Measurements from ENCODE around the gene GRIP2. TPM values are rescaled to one million over a fixed set of nuclear protein-coding genes. Genes with fewer than 3 reads are reported as not detected.

Gene GRIP2
- total RNA-seq, 1 donor from 2014 or later = not detected

DNA sequence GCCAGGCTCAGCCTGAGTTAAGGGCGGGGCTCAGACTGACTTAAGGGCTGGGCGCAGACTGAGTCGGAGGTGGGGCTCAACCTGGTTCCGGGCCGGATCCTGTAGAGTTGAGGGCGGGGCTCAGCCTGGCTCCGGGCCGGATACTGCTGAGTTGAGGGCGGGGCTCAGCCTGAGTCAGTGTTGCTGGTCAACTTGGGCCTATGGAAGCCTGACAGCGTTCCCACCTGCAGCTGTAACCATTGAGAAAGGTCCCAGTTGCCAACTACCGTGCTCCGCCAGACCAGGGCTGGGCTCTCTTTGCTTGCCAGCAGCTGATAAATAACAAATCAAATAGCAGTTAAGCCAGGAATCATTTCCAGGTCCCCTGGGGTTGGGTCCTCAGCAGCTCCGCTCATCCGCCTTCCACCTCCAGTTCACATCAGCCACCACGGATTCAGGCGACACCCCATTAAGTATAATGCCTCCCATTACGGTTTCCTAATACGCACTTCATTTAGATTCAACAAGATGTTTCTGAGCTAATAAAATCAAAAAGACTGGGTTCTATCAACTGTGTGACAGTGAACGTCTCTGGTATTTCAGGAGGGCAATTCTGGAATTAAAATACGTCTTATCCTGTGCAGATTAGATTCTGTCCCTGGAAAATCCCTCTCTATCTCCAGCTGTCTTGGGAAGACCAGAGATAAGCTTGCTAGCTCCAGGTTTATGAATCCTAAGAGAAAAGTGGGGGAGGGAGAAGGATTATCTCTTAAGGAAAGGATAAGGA is 7.3 kb downstream of the GRIP2 start:
- Mint-ChIP-seq H3K27ac (no peak overlapping the region), H3K27me3 (ENCODE audit: low read depth) (peaks cover 2% of the 10 kb centered on the region), H3K36me3 (ENCODE audit: low read depth) (no peaks in the 10 kb centered on the region), H3K9me3 (no peaks in the 10 kb centered on the region), H3K4me1 (ENCODE audit: low read depth) (peaks cover 1% of the 10 kb centered on the region), H3K4me3 (ENCODE audit: low read depth) (no peak overlapping the region)
- intact Hi-C loops (cut with micrococcal nuclease) = no loop called here
- DNase-seq (ENCODE audit: low spot score) = no peak

DNA sequence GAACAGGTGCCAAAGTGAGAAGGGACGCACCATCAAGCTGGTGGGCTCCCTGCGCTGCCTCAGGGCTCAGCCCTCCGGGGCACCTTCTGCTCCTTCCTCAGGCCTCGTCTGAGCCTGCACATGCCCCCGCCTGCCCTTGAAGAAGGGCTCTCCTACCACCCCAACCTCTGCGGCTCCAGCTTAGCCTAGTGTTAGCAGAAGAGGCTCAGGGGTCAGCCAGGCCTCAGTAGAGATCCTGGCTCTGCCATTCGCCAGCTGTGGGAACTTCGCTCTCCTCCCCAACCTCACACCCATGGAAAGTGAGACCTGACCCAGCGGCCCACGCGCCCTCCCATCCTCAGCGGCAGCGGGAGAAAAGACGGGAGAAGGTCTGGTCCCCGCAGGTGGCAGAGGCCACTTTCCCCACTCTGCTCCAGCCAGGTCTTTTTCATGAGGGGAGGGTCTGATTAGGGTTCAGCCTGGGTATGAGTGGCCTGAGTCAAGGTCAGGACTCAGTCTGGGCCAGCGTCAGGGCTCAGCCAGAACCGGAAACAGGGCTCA is 8.2 kb downstream of the GRIP2 start:
- Mint-ChIP-seq H3K4me1 (ENCODE audit: low read depth) (peaks cover 2% of the 10 kb centered on the region), H3K27ac (no peak overlapping the region), H3K27me3 (ENCODE audit: low read depth) (peaks cover 2% of the 10 kb centered on the region), H3K9me3 (no peaks in the 10 kb centered on the region), H3K4me3 (ENCODE audit: low read depth) (no peak overlapping the region), H3K36me3 (ENCODE audit: low read depth) (no peaks in the 10 kb centered on the region)
- intact Hi-C loops (cut with micrococcal nuclease) = no loop called here
- DNase-seq (ENCODE audit: low spot score) = no peak

DNA sequence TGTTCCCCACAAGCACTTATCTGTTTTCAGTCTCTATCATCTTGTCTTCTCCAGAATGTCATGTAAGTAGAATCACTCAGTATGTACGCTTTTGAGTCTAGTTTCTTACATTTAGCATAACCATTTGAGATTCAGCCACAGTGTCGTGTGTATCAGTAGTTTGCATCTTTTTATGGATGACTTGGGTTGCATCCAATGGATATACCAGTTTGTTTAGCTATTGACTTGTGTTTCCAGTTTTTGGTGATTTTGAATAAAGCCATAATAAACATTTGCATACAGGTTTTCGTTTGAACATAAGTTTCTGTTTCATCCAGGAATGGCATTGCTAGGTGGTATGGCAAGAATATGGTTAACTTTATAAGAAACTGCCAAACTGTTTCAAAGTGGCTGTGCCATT is 12.1 kb downstream of the GRIP2 start:
- Mint-ChIP-seq H3K9me3 (no peaks in the 10 kb centered on the region), H3K4me1 (ENCODE audit: low read depth) (peaks cover 2% of the 10 kb centered on the region), H3K4me3 (ENCODE audit: low read depth) (no peak overlapping the region), H3K36me3 (ENCODE audit: low read depth) (no peaks in the 10 kb centered on the region), H3K27ac (no peak overlapping the region), H3K27me3 (ENCODE audit: low read depth) (peaks cover 2% of the 10 kb centered on the region)
- intact Hi-C loops (cut with micrococcal nuclease) = no loop called here
- DNase-seq (ENCODE audit: low spot score) = no peak

DNA sequence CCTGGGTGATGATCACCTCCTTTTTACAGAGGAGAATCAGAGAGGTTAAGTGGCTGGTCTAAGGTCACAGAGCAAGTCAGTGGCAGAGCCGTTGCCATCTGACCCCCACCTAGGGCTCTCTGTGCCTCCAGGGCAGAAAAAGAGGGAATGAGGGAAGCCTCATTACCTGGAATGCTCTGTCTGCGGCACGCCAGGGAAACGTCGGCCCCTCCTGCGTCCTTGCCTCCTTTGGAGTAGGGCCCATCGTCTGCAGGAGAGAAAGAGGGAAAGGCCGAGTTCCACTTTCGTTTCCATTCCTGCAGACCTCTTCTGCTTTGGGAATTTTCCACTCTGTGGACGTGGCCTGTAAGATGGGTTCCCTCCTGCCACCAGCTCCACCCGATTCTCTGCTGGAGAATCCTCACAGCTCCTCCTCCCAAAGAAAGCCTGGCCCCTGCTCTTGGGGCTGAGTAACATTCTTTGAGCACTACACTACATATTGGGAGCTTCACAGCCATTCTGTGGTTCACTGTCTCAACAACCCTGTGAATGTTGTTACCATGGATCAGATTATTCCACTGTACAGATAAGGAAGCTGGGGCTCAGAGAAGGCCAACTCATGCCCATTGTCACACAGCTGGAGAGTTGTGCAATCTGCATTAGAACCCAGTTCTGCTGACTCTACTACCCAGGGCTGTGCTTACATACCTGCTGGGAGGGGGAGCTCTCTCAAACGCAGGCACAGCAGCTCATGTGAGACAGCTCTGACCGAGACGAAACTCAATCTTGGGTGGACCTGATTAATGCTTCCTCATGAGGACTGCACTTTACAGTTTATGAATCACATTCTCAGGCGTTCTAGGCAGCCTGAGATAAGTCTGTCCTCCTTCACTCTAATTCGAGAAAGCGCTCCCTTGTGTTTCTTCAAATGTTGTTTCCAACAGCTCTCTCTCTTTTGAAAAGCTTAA is 14.2 kb downstream of the GRIP2 start:
- Mint-ChIP-seq H3K27me3 (ENCODE audit: low read depth) (peaks cover 2% of the 10 kb centered on the region), H3K27ac (no peak overlapping the region), H3K36me3 (ENCODE audit: low read depth) (no peaks in the 10 kb centered on the region), H3K4me3 (ENCODE audit: low read depth) (no peak overlapping the region), H3K9me3 (no peaks in the 10 kb centered on the region), H3K4me1 (ENCODE audit: low read depth) (peaks cover 2% of the 10 kb centered on the region)
- no peak for DNase-seq (ENCODE audit: low spot score)
- intact Hi-C loops (cut with micrococcal nuclease) = no loop called here

DNA sequence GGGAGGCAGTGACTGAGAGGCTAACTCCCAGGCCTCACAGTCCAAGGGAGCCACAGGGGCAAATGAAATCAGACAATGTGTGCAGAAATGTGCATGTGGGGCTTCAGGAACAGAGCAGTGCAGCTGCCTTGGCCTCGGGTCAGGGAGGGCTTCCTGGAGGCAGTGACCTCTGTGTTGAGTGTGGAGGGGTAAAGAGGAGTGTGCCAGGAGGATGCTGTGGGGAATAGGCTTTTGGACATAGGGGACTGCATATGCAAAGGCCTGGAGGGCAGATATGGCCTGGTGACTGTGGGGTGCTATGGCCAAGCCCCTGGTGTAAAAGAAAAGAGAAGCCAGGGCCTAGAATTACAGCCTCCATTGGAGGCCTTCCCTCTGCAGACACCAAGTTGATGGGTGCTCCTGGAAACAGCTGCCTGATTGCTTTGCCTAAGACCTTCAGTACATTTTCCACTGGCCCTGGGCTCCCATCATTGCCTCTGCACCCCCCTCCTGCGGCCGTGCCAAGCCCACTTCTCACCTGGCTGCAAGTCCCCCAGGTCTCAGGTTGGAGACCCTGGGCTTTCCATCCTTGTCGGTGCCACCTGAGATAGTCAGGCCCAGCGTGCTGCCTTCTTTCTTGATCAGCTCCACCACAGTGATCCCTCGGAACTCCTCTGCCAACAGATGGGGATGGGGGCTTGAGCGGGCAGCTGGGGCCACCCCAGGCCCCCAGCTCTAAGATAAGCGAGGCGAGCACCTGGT is 15.1 kb downstream of the GRIP2 start:
- Mint-ChIP-seq H3K27ac (no peak overlapping the region), H3K36me3 (ENCODE audit: low read depth) (no peaks in the 10 kb centered on the region), H3K27me3 (ENCODE audit: low read depth) (peaks cover 2% of the 10 kb centered on the region), H3K4me1 (ENCODE audit: low read depth) (peaks cover 2% of the 10 kb centered on the region), H3K4me3 (ENCODE audit: low read depth) (no peak overlapping the region), H3K9me3 (no peaks in the 10 kb centered on the region)
- intact Hi-C loops (cut with micrococcal nuclease) = no loop called here
- no peak for DNase-seq (ENCODE audit: low spot score)

DNA sequence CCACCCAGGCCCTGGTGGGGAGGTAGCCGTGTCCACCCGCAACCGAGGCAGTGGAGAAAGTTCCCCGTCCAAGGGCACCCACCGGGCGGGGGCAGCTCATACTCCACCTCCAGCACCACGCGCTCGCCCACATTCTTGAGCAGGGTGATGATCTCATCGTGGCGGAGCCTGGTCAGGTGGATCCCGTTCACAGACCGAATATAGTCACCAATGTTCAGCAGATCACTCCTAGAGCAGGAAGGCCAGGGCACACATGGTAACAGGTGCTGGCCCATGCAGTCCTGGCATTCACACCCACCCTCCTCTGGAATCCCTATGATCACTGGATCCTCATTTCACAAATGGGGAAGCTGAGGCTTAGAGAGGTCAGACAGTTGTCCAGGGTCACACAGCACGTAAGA is 15.8 kb downstream of the GRIP2 start:
- Mint-ChIP-seq H3K27me3 (ENCODE audit: low read depth) (peaks cover 2% of the 10 kb centered on the region), H3K27ac (no peak overlapping the region), H3K4me3 (ENCODE audit: low read depth) (no peak overlapping the region), H3K36me3 (ENCODE audit: low read depth) (no peaks in the 10 kb centered on the region), H3K9me3 (no peaks in the 10 kb centered on the region), H3K4me1 (ENCODE audit: low read depth) (peaks cover 2% of the 10 kb centered on the region)
- DNase-seq (ENCODE audit: low spot score) = no peak
- intact Hi-C loops (cut with micrococcal nuclease) = no loop called here

DNA sequence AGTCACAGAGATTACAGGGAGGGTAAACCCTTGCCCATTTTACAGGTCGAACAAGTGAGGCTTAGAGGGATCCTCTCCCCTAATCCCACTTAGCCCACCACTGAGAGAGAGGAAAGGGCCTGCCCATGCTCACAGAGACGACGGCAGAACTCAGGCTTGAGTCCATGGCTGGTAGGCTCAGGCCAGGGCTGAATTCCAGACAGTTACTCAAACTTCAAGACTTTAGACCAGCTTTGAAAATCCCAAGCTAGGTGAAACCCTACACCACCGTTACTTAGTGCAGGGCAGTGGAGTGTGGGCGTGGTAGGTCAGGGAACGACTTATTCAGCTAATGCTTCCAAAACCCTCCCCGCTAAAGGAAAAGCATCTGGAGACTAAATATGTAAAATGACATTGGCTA is 16.4 kb downstream of the GRIP2 start:
- H3K36me3 Mint-ChIP-seq (ENCODE audit: low read depth) = no peaks in the 10 kb centered on the region
- no peak overlapping the region for H3K27ac Mint-ChIP-seq
- intact Hi-C loops (cut with micrococcal nuclease) = no loop called here
- DNase-seq (ENCODE audit: low spot score) = no peak
- H3K4me3 Mint-ChIP-seq (ENCODE audit: low read depth) = no peak overlapping the region
- H3K27me3 Mint-ChIP-seq (ENCODE audit: low read depth) = peaks cover 2% of the 10 kb centered on the region
- H3K9me3 Mint-ChIP-seq = no peaks in the 10 kb centered on the region
- H3K4me1 Mint-ChIP-seq (ENCODE audit: low read depth) = peaks cover 2% of the 10 kb centered on the region

DNA sequence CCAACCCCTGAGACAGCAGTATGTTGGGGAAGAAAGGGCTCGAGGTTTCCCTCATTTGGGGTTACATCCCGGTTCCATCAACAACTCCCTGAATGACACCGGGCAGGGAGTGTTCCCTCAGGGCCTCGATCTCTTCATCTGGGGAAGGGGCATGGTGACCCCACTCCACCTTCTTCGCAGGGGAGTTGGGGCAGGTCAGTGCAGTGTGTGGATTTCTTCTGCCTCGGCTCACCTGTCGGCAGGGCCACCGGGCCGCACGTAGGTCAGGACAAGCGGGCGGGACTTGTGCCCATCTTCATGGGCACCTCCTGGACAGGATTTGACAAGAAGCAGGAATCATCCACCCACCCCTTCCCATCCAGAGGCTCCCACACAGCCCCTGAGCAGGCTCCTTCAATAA is 17.4 kb downstream of the GRIP2 start:
- no peak for DNase-seq (ENCODE audit: low spot score)
- H3K36me3 Mint-ChIP-seq (ENCODE audit: low read depth) = no peaks in the 10 kb centered on the region
- no peaks in the 10 kb centered on the region for H3K4me1 Mint-ChIP-seq (ENCODE audit: low read depth)
- no peak overlapping the region for H3K27ac Mint-ChIP-seq
- no peaks in the 10 kb centered on the region for H3K27me3 Mint-ChIP-seq (ENCODE audit: low read depth)
- no peak overlapping the region for H3K4me3 Mint-ChIP-seq (ENCODE audit: low read depth)
- intact Hi-C loops (cut with micrococcal nuclease) = no loop called here
- no peaks in the 10 kb centered on the region for H3K9me3 Mint-ChIP-seq

DNA sequence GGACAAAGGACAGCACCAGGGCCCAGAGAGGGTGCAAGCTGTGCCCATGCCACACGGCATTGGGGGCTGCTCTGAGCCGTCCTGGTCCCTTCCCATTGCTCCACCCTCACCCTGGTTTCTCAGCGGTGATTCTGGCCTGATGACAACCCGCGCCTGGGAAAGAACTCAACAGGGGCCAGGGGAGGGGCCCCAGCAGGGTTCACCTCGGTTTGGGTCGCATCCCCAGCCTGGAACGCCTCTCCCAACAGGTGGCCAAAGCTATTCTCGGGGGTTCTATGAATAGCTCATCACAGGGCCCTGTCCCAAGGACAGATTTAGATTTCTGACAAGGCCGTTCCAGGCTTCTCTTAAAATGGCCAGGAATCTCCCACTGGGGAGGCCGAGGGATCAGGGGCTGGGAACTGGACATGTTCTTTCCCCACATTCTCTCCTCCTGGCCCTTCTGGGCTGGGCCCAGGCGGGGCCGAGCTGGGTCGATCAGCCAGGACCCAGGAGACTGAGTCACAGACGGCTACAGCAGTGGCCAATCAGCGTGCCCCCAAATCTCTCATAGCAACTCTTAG is 17.9 kb downstream of the GRIP2 start:
- Mint-ChIP-seq H3K27ac (no peak overlapping the region), H3K4me1 (ENCODE audit: low read depth) (no peaks in the 10 kb centered on the region), H3K36me3 (ENCODE audit: low read depth) (no peaks in the 10 kb centered on the region), H3K9me3 (no peaks in the 10 kb centered on the region), H3K4me3 (ENCODE audit: low read depth) (no peak overlapping the region), H3K27me3 (ENCODE audit: low read depth) (no peaks in the 10 kb centered on the region)
- intact Hi-C loops (cut with micrococcal nuclease) = no loop called here
- no peak for DNase-seq (ENCODE audit: low spot score)

DNA sequence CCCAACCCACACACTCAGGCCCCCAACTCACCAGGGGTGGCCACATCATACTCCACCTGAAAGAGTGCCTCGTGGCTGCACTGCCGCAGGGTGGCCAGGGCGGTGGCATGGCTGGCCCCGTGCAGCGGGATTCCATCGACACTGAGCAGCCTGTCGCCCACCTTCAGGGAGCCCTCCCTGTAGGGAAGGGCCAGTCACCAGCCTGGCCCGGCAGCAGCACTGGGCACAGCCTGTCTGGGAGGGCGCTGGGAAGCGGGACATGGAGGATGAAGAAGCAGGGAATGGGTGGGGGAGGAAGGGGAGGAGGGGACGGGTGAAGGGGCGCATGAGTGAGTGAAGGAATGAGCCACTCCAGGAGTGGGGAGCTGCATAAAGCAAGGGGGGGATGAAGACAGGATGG is 18.5 kb downstream of the GRIP2 start:
- intact Hi-C loops (cut with micrococcal nuclease) = no loop called here
- Mint-ChIP-seq H3K9me3 (no peaks in the 10 kb centered on the region), H3K36me3 (ENCODE audit: low read depth) (no peaks in the 10 kb centered on the region)

DNA sequence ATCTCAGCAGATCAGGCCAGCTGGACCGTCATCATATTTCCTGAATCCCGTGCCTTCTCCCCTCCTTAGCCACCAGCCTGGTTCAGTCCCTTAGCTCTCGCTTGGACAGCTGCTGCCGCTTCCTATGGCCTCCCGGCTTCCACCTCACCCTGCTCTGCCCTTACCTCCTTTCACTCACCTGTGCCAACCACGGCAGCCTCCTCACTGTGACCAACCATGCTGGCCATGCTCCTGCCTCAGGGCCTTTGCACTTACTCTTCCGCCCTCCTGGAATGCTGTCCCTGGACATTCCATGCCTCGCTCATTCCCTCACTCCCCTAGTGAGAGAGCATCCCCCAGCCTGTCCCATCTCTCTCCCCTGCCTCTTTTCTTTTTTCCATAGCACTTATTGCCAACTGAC is 19.2 kb downstream of the GRIP2 start:
- H3K4me1 Mint-ChIP-seq (ENCODE audit: low read depth) = no peaks in the 10 kb centered on the region
- intact Hi-C loops (cut with micrococcal nuclease) = no loop called here
- no peaks in the 10 kb centered on the region for H3K27me3 Mint-ChIP-seq (ENCODE audit: low read depth)
- no peaks in the 10 kb centered on the region for H3K9me3 Mint-ChIP-seq
- no peak overlapping the region for H3K4me3 Mint-ChIP-seq (ENCODE audit: low read depth)
- no peak overlapping the region for H3K27ac Mint-ChIP-seq
- no peaks in the 10 kb centered on the region for H3K36me3 Mint-ChIP-seq (ENCODE audit: low read depth)
- no peak for DNase-seq (ENCODE audit: low spot score)

More for the DNA sequence above, 18.5 kb downstream of the GRIP2 start:
- Mint-ChIP-seq H3K4me3 (ENCODE audit: low read depth) (no peak overlapping the region), H3K4me1 (ENCODE audit: low read depth) (no peaks in the 10 kb centered on the region), H3K27ac (no peak overlapping the region), H3K27me3 (ENCODE audit: low read depth) (no peaks in the 10 kb centered on the region)
- DNase-seq (ENCODE audit: low spot score) = no peak

DNA sequence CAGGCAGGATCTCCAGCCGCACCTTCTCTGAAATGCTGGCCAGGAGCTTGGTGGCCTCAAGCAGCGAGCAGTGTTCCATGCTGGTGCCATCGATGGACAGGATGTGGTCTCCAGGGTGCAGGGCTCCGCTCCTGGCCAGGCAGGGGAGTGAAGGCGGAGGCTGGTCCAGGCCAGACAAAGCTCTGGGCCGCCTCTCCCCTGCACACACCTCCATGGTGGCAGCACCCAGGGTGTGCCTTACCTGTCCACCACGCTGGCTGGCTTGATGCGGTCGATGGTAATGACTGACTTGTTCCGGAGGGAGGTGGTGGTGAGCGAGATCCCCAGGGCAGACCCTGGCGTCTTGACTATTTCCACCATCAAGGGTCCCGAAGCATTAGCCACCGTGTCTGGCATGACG is 20.0 kb downstream of the GRIP2 start:
- Mint-ChIP-seq H3K27me3 (ENCODE audit: low read depth) (no peaks in the 10 kb centered on the region), H3K4me3 (ENCODE audit: low read depth) (no peak overlapping the region), H3K4me1 (ENCODE audit: low read depth) (no peaks in the 10 kb centered on the region), H3K9me3 (no peaks in the 10 kb centered on the region), H3K36me3 (ENCODE audit: low read depth) (no peaks in the 10 kb centered on the region), H3K27ac (no peak overlapping the region)
- no peak for DNase-seq (ENCODE audit: low spot score)
- intact Hi-C loops (cut with micrococcal nuclease) = no loop called here
